WTC11 (cell line): ENCODE data around the gene R3HCC1L.

Experiments
- ATF6 ChIP-seq: sonication (generic); formaldehyde crosslinking; IDR thresholded peaks from 2 replicates; pipeline ENCODE4 v1.8.1; 2023; ENCODE audit warnings: mild to moderate bottlenecking, missing genetic modification reagents
- CREB1 ChIP-seq: sonication (generic); formaldehyde crosslinking; IDR thresholded peaks from 2 replicates; pipeline ENCODE4 v1.8.0; 2023; ENCODE audit warnings: mild to moderate bottlenecking, missing genetic modification reagents
- ESRRA ChIP-seq: sonication (generic); formaldehyde crosslinking; IDR thresholded peaks from 2 replicates; pipeline ENCODE4 v1.8.1; 2022; ENCODE audit warnings: mild to moderate bottlenecking, missing genetic modification reagents, borderline replicate concordance
- FOXJ3 ChIP-seq: sonication (generic); formaldehyde crosslinking; IDR thresholded peaks from 2 replicates; pipeline ENCODE4 v1.9.0; 2021; ENCODE audit warnings: missing genetic modification reagents, mild to moderate bottlenecking, borderline replicate concordance
- PRDM15 ChIP-seq: sonication (generic); formaldehyde crosslinking; IDR thresholded peaks from 2 replicates; pipeline ENCODE4 v1.8.0; 2022; ENCODE audit warnings: missing genetic modification reagents
- SMAD3 ChIP-seq: sonication (generic); formaldehyde crosslinking; IDR thresholded peaks from 2 replicates; pipeline ENCODE4 v1.8.0; 2022; ENCODE audit warnings: missing genetic modification reagents, mild to moderate bottlenecking, borderline replicate concordance
- ZNF281 ChIP-seq: sonication (generic); formaldehyde crosslinking; IDR thresholded peaks from 2 replicates; pipeline ENCODE4 v1.8.0; 2023; ENCODE audit warnings: mild to moderate bottlenecking, missing genetic modification reagents
- TF ChIP-seq, protein P1 (sequence below): sonication (generic); formaldehyde crosslinking; IDR thresholded peaks from 2 replicates; pipeline ENCODE4 v1.8.0; 2022; ENCODE audit warnings: mild to moderate bottlenecking, missing genetic modification reagents
- TF ChIP-seq, protein P2 (sequence below): fragments of 200-600 bp; IDR thresholded peaks from 2 replicates; pipeline ENCODE4 v1.8.0; 2022; ENCODE audit warnings: antibody characterized with exemption
- TF ChIP-seq, protein P3 (sequence below): sonication (generic); formaldehyde crosslinking; IDR thresholded peaks from 2 replicates; pipeline ENCODE4 v1.8.1; 2022; ENCODE audit warnings: low read depth, mild to moderate bottlenecking, moderate library complexity, missing genetic modification reagents, borderline replicate concordance
- TF ChIP-seq, protein P4 (sequence below): sonication (generic); formaldehyde crosslinking; IDR thresholded peaks from 2 replicates; pipeline ENCODE4 v1.8.1; 2023; ENCODE audit warnings: mild to moderate bottlenecking, missing genetic modification reagents
- TF ChIP-seq, protein P5 (sequence below): sonication (generic); formaldehyde crosslinking; IDR thresholded peaks from 2 replicates; pipeline ENCODE4 v1.8.1; 2023; ENCODE audit warnings: mild to moderate bottlenecking, moderate library complexity, missing genetic modification reagents

DNA sequence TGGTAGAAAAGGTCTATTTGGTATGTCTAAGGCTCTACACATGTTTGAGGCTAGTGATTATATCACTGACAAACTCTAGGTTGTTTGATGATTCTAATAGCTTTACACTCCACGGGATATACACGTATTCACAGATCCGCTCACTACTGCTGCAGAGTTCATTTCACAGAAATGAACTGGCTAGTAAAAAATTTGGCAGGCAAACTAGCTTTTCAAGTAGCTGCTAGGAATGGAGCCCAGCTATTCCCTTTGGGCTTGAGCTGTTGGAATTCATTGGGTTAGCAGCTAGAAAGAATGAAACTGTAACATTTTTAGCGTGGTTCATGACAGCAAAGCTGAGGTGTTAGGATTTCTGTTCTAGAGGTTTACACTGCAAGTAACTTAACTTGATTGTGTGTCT, 37.6 kb downstream of the R3HCC1L start:
- no peak for TF ChIP-seq ZNF281 (CRISPR knock-in tag)
- TF ChIP-seq CREB1 (CRISPR knock-in tag), result no peak
- TF ChIP-seq, protein P1, sequence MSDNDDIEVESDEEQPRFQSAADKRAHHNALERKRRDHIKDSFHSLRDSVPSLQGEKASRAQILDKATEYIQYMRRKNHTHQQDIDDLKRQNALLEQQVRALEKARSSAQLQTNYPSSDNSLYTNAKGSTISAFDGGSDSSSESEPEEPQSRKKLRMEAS, result no peak
- TF ChIP-seq, protein P2, sequence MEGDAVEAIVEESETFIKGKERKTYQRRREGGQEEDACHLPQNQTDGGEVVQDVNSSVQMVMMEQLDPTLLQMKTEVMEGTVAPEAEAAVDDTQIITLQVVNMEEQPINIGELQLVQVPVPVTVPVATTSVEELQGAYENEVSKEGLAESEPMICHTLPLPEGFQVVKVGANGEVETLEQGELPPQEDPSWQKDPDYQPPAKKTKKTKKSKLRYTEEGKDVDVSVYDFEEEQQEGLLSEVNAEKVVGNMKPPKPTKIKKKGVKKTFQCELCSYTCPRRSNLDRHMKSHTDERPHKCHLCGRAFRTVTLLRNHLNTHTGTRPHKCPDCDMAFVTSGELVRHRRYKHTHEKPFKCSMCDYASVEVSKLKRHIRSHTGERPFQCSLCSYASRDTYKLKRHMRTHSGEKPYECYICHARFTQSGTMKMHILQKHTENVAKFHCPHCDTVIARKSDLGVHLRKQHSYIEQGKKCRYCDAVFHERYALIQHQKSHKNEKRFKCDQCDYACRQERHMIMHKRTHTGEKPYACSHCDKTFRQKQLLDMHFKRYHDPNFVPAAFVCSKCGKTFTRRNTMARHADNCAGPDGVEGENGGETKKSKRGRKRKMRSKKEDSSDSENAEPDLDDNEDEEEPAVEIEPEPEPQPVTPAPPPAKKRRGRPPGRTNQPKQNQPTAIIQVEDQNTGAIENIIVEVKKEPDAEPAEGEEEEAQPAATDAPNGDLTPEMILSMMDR, result no peak
- TF ChIP-seq PRDM15, result no peak
- no peak for TF ChIP-seq ATF6 (CRISPR knock-in tag)
- TF ChIP-seq, protein P3, sequence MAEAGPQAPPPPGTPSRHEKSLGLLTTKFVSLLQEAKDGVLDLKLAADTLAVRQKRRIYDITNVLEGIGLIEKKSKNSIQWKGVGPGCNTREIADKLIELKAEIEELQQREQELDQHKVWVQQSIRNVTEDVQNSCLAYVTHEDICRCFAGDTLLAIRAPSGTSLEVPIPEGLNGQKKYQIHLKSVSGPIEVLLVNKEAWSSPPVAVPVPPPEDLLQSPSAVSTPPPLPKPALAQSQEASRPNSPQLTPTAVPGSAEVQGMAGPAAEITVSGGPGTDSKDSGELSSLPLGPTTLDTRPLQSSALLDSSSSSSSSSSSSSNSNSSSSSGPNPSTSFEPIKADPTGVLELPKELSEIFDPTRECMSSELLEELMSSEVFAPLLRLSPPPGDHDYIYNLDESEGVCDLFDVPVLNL (CRISPR knock-in tag), result no peak
- no peak for TF ChIP-seq SMAD3
- TF ChIP-seq, protein P4, sequence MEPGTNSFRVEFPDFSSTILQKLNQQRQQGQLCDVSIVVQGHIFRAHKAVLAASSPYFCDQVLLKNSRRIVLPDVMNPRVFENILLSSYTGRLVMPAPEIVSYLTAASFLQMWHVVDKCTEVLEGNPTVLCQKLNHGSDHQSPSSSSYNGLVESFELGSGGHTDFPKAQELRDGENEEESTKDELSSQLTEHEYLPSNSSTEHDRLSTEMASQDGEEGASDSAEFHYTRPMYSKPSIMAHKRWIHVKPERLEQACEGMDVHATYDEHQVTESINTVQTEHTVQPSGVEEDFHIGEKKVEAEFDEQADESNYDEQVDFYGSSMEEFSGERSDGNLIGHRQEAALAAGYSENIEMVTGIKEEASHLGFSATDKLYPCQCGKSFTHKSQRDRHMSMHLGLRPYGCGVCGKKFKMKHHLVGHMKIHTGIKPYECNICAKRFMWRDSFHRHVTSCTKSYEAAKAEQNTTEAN (CRISPR knock-in tag), result no peak
- TF ChIP-seq, protein P5, sequence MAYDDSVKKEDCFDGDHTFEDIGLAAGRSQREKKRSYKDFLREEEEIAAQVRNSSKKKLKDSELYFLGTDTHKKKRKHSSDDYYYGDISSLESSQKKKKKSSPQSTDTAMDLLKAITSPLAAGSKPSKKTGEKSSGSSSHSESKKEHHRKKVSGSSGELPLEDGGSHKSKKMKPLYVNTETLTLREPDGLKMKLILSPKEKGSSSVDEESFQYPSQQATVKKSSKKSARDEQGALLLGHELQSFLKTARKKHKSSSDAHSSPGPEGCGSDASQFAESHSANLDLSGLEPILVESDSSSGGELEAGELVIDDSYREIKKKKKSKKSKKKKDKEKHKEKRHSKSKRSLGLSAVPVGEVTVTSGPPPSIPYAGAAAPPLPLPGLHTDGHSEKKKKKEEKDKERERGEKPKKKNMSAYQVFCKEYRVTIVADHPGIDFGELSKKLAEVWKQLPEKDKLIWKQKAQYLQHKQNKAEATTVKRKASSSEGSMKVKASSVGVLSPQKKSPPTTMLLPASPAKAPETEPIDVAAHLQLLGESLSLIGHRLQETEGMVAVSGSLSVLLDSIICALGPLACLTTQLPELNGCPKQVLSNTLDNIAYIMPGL (CRISPR knock-in tag), result no peak
- no peak for TF ChIP-seq FOXJ3 (CRISPR knock-in tag)
- no peak for TF ChIP-seq ESRRA (CRISPR knock-in tag)
